ENCODE results near the gene TXNDC12.
"Not testable (repeated sequence)": the region's sequence is repeated elsewhere in the genome, so short reads cannot be mapped to it uniquely, and the experiment has no call there.

The TXNDC12 gene

DNA sequence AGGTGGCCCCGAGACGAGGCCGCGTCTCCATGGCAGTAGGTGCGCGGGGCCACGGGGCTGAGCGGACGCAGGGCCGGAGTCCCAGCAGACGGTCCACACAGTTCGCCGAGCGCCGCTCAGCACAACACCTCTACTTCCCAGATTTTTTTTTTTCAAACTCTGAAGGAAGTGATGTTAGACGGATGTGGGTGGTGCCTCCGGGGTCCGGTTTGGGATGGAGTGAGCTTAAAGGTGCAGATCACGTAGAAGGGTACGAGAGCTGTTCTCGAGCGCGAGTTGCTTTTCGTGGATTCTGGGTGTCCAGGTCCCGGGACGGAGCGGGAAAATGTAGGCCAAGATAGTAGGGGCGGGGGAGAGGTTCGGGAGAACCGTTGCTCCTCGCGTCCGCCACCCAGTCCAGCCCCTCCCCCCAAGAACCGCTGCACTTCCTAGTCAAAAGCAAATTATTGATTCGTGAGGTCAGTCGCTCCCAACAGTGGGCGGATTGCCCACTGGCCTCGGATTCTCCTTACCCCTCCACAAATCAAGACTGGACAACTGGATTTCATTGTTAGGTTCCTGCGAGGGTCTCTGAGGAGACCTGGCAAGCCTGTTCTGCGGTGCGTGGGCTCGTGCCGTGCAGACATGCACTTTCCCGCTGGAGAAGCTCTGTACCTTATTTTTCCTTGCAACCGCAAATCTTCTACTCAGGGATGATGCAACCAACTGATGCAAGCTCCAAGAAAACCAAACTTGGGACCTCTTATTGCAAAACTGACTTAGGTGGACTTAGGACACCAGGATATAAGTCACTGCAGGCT, at the start of gene TXNDC12:
TXNDC12 (minus strand) TSS at position 126 of the 800 bp plus-strand sequence; CDS start at position 31, 95 bp downstream.
- peak; percentile 85 to 94 (median 90) for DNase-seq

DNA sequence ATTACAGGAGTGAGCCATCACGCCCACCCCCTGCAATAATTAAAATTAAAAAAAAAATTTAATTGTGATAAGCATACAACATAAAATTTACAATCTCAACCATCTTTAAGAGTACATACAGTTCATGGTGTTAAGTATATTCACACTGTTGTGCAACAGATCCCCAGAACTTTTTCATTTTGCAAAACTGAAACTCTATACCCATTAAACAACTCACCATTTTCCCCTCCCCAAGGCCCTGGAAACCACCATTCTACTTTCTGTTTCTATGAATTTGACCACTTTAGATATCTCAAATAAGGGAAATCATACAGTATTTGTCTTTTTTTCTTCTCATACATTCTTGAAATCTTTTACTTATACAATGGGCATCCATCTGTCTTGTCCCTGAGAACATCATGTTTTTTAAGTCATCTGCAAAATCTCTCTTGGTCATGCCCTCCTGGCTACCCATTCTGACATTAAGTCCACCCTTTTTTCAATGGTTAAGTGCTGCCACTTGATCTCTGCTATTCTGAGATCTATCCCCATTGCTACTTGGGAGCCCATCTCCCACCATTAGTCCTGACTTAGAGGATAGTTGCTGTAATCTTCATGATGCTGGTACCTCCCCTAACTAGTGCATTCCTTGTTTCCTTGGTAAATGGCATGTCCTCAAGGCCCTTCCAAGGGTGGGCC, 47.5 kb upstream of the TXNDC12 start:
- DNase-seq: no peak

DNA sequence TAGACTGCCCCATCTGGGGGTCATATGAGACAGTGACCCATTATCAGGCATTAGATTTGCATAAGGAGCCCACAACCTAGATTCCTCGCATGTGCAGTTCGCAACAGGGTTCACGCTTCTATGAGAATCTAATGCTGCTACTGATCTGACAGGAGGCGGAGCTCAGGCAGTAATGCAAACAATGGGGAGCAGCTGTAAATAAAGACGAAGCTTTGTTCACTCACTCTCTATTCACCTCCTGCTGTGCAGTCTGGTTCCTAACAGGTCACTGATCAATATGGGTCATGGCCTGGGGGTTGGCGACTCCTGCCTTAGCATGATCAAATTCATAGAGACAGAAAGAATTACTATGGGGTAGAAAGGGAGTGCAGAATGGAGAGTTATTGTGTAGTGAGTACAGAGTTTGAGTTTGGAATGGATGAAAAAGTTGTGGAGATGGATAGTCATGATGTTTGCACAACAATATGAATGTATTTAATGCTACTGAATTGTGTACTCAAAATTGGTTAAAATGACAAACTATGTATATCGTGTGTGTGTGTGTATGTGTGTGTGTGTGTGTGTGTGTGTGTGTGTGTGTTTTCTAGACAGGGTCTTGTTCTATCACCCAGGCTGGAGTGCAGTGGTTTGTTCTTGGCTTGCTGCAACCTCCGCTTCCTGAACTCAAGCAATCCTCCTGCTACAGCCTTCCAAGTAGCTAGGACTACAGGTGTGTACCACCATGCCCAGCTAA, 43.3 kb upstream of the TXNDC12 start:
- DNase-seq: peak in 2 of 3 experiments; percentile 55 to 87

DNA sequence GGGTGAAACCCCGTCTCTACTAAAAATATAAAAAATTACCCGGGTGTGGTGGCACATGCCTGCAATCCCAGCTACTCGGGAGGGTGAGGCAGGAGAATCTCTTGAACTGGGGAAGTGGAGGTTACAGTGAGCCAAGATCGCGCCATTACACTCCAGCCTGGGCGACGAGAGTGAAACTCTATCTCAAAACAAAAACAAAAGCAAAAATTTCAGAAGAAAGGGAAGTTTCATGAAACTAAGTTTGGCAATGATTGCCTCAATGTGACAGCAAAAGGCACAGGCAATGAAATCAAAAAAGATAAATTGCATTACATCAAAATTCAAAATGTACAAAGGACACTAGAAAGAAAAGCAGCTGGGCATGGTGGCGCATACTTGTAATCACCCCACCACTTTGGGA, 41.2 kb upstream of the TXNDC12 start:
- DNase-seq: no peak

GRCh38 chr1:52094300-52094699, 39.3 kb upstream of the TXNDC12 start:
- not testable (repeated sequence) for DNase-seq

DNA sequence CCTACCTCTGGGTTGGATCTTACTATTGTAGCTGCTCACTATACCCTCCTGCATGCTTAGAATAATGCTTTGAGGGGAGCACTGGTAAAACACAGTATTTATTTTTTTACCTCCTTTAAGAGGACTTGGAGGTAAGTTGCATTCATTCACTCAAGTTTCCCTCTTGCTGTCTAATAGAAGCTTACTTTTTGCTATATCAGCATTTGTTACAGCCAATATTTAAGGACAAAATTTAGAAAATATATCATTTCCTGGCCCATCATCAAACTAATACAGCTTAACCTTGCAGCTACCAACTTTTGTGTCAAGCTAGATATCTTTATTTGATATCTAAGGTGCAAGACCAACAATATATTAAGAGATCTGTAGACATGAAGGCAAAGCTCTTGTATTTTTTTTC, 32.9 kb upstream of the TXNDC12 start:
- not testable (repeated sequence) for DNase-seq

DNA sequence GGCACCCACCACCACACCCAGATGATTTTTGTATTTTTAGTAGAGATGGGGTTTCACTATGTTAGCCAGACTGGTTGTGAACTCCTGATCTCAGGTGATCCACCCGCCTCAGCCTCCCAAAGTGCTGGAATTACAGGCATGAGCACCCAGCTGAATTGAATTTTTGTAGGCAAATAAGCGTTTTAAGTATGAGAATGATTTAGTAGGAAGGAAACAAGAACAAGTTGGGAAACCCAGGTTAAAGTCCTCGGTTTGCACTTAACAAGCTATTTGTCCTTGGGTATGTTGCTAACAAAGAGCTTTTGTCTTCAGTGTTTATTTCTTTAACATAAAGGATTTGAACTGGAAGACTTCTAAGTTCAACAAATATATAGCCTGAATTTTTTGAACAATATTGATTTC, 25.0 kb upstream of the TXNDC12 start:
- no peak for DNase-seq

GRCh38 chr1:52077277-52077676, 22.3 kb upstream of the TXNDC12 start:
- not testable (repeated sequence) for DNase-seq

DNA sequence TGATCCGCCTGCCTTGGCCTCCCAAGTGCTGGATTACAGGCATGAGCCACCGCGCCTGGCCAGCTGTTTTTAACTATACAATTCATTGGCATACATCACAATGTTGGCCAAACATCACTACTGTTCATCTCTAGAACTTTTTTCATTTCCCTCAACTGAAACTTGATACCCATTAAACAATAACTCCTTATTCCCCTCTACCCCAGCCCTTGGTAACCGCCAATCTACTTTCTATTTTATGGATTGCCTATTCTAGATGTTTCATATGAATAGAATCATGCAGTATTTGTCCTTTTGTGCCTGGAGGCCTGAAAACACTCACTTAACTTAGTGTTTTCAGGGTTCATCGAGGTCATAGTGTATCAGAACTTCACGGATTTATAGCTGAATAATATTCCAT, 17.3 kb upstream of the TXNDC12 start:
- DNase-seq: no peak

- DNase-seq: no peak
Observed at GRCh38 chr1:52070704-52071103, 15.7 kb upstream of the TXNDC12 start.

- DNase-seq: no peak
Observed at GRCh38 chr1:52063192-52063591, 8.2 kb upstream of the TXNDC12 start.

- DNase-seq: no peak
Observed at GRCh38 chr1:52060822-52061221, 5.8 kb upstream of the TXNDC12 start.

- DNase-seq: no peak
Observed at GRCh38 chr1:52059888-52060287, 4.9 kb upstream of the TXNDC12 start.

DNA sequence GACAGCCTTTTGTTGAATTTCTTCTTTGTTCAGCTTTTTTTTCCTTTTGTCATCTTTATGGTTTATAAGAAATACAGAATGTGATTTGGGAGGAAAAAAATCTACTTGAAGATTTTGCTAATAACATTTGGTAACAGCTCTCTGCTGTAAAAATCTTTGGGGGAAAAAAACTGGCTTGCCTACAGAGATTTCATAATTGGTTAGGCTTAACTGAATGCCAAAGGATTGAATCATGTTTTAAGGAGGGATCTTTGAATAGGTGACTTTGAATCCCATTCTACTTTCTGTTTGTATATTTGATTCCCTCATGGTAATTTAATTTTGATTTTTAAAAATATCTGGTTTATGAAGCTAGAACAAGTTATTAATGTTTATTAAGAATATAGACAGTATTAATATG, 4.3 kb upstream of the TXNDC12 start:
- DNase-seq: no peak

GRCh38 chr1:52057876-52058415, 3.0 kb upstream of the TXNDC12 start:
- DNase-seq: no peak

DNA sequence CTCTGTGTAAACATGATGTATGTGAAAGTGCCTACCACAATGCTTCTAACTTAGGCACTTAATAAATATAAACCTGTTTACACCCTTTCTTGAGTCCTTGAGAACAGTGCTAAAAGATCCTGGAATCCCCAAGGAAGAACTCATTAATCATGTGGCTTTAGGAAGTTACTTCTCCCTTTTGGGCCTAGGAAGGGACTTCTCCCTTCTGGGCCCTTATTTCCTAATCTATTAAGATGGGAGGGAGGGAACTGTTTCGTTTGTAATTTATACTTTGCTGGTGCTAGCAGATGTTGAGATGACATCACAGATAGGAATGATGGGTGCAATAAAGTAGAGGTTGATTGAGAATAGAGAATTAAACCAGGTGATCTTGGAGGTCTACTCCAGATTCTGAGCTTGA, 2.3 kb upstream of the TXNDC12 start:
- DNase-seq: no peak

GRCh38 chr1:52056937-52057231, 1.9 kb upstream of the TXNDC12 start:
- no peak for DNase-seq

GRCh38 chr1:52056163-52056936, 1.4 kb upstream of the TXNDC12 start, which contains the start of gene BTF3L4:
Gene BTF3L4, plus strand, starts transcription at chr1:52056295. Its CDS starts 3,553 bp downstream, at chr1:52059848.
- DNase-seq: peak; percentile 95 to 97 (median 96)

GRCh38 chr1:52055866-52056162, 823 bp upstream of the TXNDC12 start:
- no peak for DNase-seq

DNA sequence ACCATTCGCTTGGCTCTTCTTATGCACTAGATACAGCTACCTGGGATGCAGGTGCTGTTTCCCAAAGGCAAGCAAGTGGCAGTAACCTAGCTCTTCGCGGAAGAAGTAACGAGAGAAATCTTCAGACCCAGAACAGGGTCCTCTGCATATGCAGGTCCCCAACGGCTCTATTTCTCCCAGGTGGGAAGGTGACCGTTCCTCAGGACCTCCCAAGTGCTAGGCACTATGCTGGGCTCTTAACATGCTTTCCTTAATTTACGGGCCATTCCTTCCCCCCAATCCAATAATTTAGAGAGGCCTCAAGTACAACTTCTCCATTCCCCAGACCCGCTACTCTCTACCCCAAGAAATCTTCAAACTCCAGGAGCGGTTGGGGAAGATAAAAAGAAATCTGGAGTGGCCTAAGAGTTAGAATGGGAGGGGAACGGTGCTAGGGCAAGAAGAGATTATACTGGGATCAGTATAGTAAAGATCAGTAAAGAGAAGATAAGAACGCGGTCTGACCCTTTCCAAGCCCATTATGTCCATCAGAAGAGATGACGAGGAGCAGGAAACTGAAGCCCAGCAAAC, 410 bp downstream of the TXNDC12 start:
- peak in 1 of 3 experiments; percentile 24 for DNase-seq

- DNase-seq: no peak
Observed at GRCh38 chr1:52053862-52054261, 1.1 kb downstream of the TXNDC12 start.

DNA sequence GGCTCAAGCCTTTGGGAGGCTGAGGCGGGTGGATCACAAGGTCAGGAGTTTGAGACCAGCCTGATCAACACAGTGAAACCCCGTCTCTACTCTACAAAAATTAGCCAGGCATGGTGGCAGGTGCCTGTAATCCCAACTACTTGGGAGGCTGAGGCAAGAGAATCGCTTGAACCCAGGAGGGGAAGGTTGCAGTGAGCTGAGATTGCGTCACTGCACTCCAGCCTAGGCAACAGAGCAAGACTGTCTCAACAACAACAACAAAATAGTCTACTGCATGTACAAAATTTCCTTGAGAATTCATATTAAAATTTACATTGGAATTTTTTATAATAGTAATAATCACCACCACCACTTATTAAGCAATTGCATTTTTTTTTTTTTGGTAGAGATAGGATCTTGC, 5.7 kb downstream of the TXNDC12 start:
- not testable (repeated sequence) for DNase-seq

Measured in NCI-H1417 (cell line).